GM23338 (cell line): ENCODE data around the gene ILKAP. TPM values are rescaled to one million over a fixed set of nuclear protein-coding genes. Genes with fewer than 3 reads are reported as not detected.

Source experiments
- ATAC-seq: fragments of 200-7000 bp; cut with Tn5 transposase; 3 replicates; pipeline ENCODE4 v1.9.1; 2020
- DNase-seq: peaks from one replicate; pipeline ENCODE4 v3.0.0-alpha.2; 2015; ENCODE audit warnings: low spot score
- H2AFZ ChIP-seq: fragments of 200-600 bp; sonication (generic); 2 replicates; pipeline ENCODE4 v1.8.0; 2016; ENCODE audit warnings: antibody characterized with exemption, mild to moderate bottlenecking, moderate library complexity
- H3F3A ChIP-seq: fragments of 200-600 bp; sonication (generic); replicated peaks from 2 replicates; pipeline ENCODE4 v1.8.0; 2017; ENCODE audit warnings: antibody characterized with exemption, mixed run types, low read depth
- H3K27ac ChIP-seq: fragments of 200-600 bp; sonication (generic); 2 replicates; pipeline ENCODE4 v1.6.1; 2016; ENCODE audit warnings: low read depth
- H3K27me3 ChIP-seq: fragments of 200-600 bp; sonication (generic); 2 replicates; pipeline ENCODE4 v1.8.0; 2016; ENCODE audit warnings: mild to moderate bottlenecking, mixed run types, moderate library complexity; ENCODE audit not compliant: insufficient read depth
- H3K36me3 ChIP-seq: fragments of 200-600 bp; sonication (generic); 2 replicates; pipeline ENCODE4 v1.8.0; 2016; ENCODE audit warnings: mild to moderate bottlenecking; ENCODE audit not compliant: insufficient read depth
- H3K4me1 ChIP-seq: fragments of 200-600 bp; sonication (generic); 2 replicates; pipeline ENCODE4 v1.8.0; 2016; ENCODE audit warnings: mild to moderate bottlenecking, moderate library complexity; ENCODE audit not compliant: insufficient read depth
- H3K4me2 ChIP-seq: fragments of 200-600 bp; sonication (generic); 2 replicates; pipeline ENCODE4 v1.7.1; 2017; ENCODE audit warnings: mixed run types
- H3K4me3 ChIP-seq: fragments of 200-600 bp; sonication (generic); 2 replicates; pipeline ENCODE4 v1.6.1; 2016; ENCODE audit warnings: mixed run types
- H3K79me2 ChIP-seq: fragments of 200-600 bp; sonication (generic); replicated peaks from 2 replicates; pipeline ENCODE4 v1.8.0; 2017; ENCODE audit warnings: mild to moderate bottlenecking; ENCODE audit not compliant: insufficient read depth
- H3K9me2 ChIP-seq: fragments of 200-600 bp; sonication (generic); 2 replicates; pipeline ENCODE4 v1.8.0; 2017; ENCODE audit not compliant: insufficient read depth
- H4K20me1 ChIP-seq: fragments of 200-600 bp; sonication (generic); replicated peaks from 2 replicates; pipeline ENCODE4 v1.8.0; 2017; ENCODE audit warnings: mild to moderate bottlenecking; ENCODE audit not compliant: insufficient read depth
- H3K27ac Mint-ChIP-seq: 2 replicates; pipeline ENCODE4 v1.8.0; 2020; ENCODE audit warnings: inconsistent platforms, mild to moderate bottlenecking, moderate library complexity, mixed read lengths
- H3K27me3 Mint-ChIP-seq: 3 replicates; pipeline ENCODE4 v1.8.0; 2022; ENCODE audit warnings: low read depth, mild to moderate bottlenecking, moderate library complexity, mixed read lengths, inconsistent platforms; ENCODE audit not compliant: insufficient read depth, poor library complexity
- H3K36me3 Mint-ChIP-seq: 3 replicates; pipeline ENCODE4 v1.8.0; 2021; ENCODE audit warnings: low read depth, mild to moderate bottlenecking, inconsistent platforms, moderate library complexity, mixed read lengths
- H3K4me1 Mint-ChIP-seq: 3 replicates; pipeline ENCODE4 v1.8.0; 2020; ENCODE audit warnings: mild to moderate bottlenecking, inconsistent platforms, mixed read lengths
- H3K4me3 Mint-ChIP-seq: 3 replicates; pipeline ENCODE4 v1.8.0; 2021; ENCODE audit warnings: moderate library complexity, mild to moderate bottlenecking, inconsistent platforms, mixed read lengths
- H3K9me3 Mint-ChIP-seq: 3 replicates; pipeline ENCODE4 v1.8.0; 2020; ENCODE audit warnings: moderate library complexity, mild to moderate bottlenecking, inconsistent platforms, mixed read lengths
- CREB1 ChIP-seq: fragments of 250-450 bp; sonication (Bioruptor Pico); IDR thresholded peaks from 2 replicates; pipeline ENCODE4 v1.5.0; 2020; ENCODE audit warnings: low read depth, mild to moderate bottlenecking, moderate library complexity
- CTCF ChIP-seq, 2 experiments: fragments of 200-600 bp in 1 of 2; sonication (generic) in 1 of 2; conservative IDR thresholded peaks; 2 replicates each; pipeline versions ENCODE4 v1.5.1 to v1.6.1; 2016 to 2017; ENCODE audit warnings: antibody characterized with exemption in 2 of 2, low read depth in 2 of 2, mild to moderate bottlenecking in 2 of 2, moderate library complexity in 1 of 2
- ETS1 ChIP-seq: IDR thresholded peaks from 2 replicates; pipeline ENCODE4 v1.6.1; 2016; ENCODE audit warnings: antibody characterized with exemption
- EZH2 ChIP-seq: fragments of 200-600 bp; sonication (generic); IDR thresholded peaks from one replicate; pipeline ENCODE4 v1.8.0; 2017; ENCODE audit warnings: antibody characterized with exemption, mild to moderate bottlenecking, low read depth; ENCODE audit not compliant: unreplicated experiment
- EZH2phosphoT487 ChIP-seq: fragments of 200-600 bp; sonication (generic); IDR thresholded peaks from one replicate; pipeline ENCODE4 v1.8.1; 2018; ENCODE audit warnings: antibody characterized with exemption; ENCODE audit not compliant: unreplicated experiment
- POLR2AphosphoS5 ChIP-seq: IDR thresholded peaks from 2 replicates; pipeline ENCODE4 v1.6.1; 2016; ENCODE audit warnings: antibody characterized with exemption, low read depth
- REST ChIP-seq: IDR thresholded peaks from one replicate; pipeline ENCODE4 v1.6.1; 2018; ENCODE audit warnings: antibody characterized with exemption; ENCODE audit not compliant: unreplicated experiment
- STAT1 ChIP-seq: IDR thresholded peaks from one replicate; pipeline ENCODE4 v1.6.1; 2016; ENCODE audit warnings: antibody characterized with exemption; ENCODE audit not compliant: unreplicated experiment
- ZNF114 ChIP-seq: fragments of 250-450 bp; sonication (Bioruptor Pico); IDR thresholded peaks from 2 replicates; pipeline ENCODE4 v1.5.0; 2020; ENCODE audit warnings: mild to moderate bottlenecking, moderate library complexity
- ZNF331 ChIP-seq: fragments of 250-450 bp; sonication (Bioruptor Pico); IDR thresholded peaks from 2 replicates; pipeline ENCODE4 v1.5.0; 2020; ENCODE audit warnings: low read depth, mild to moderate bottlenecking, moderate library complexity
- polyA plus RNA-seq: library from polyadenylated mRNA; unstranded; fragments of >200 nt; fragmentation: Nextera tagmentation; extraction: Ambion mirVana; gene quantifications from 2 replicates; pipeline ENCODE4 v1.2.1, GENCODE V29; 2016
- total RNA-seq: library from RNA; depleted of rRNA; stranded (reverse); fragments of >200 nt; shearing (Covaris generic); gene quantifications from 2 replicates; pipeline ENCODE4 v1.2.3, GENCODE V29; 2014

The ILKAP gene
- total and polyA plus RNA-seq, 2 experiments from 2014 or later: 17.0 to 35.9 TPM

DNA sequence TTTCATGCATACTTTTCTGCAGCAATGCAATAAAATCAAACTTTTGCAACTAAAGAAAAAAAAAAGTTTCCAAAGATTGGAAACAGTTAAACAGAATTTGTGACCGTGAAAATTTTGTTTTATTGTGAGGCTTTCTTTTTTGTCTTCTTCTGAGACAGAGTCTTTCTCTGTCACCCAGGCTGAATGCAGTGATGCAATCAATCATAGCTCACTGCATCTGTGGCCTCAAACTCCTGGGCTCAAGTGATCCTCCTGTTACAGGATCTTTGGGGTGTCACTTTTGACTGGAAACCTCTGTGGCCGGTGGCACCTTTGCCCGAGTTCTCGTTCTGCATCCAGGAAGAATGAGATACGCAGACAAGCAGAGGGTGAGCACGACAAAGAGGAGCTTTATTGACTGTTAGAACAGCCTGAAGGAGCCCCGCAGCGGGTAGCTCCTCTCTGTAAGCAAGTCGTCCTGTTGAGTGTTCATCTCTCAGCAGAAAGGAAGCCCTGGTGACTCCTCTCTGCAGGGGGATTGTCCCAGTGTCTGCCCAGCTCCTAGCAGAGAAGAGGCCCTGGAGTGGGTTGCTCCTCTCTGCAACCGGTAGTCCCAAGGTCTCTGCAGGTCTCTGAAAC is 16.9 kb upstream of the ILKAP start (continued):
- TF ChIP-seq REST (no peak), POLR2AphosphoS5 (no peak), ZNF331 (CRISPR knock-in tag) (no peak), CTCF (conservative IDR thresholded peaks at IDR 0.05; ENCODE audit: low read depth in 2 of 2) (no peak)

DNA sequence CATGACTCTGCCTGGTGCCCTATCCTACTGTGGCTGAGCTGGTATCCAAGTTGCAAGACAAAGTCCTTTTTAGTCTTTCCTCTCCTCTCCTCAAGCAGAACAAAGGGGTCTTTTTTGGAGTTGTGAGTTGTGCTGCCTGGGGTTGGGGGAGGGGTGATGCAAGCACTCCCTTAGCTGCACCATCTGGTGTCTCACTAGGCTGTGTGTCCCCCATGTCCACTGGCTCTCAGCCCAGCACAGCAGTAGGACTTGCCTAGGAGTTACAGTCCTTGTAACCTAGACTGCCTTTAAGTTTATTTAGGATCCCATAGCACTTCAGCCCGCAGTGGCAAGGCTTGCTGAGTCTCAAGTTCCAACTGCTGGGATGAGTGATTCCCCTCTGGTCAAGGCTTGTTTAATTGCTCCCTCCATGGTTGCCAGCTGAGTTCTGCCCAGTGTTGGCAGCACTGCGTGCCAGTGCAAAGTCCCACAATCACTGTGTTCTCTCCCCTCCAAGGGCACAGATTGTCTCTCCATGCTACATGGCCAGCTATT is 13.2 kb upstream of the ILKAP start:
- DNase-seq (no peak), ATAC-seq (no peak)
- H3K79me2 ChIP-seq: no peaks in the 10 kb centered on the region
- H3K9me2 ChIP-seq: no peaks in the 10 kb centered on the region
- H3K27ac Mint-ChIP-seq: no peak overlapping the region
- H4K20me1 ChIP-seq: no peaks in the 10 kb centered on the region
- H3K4me3 ChIP-seq: no peak overlapping the region
- H3K4me1 ChIP-seq: no peaks in the 10 kb centered on the region
- H3K27me3 Mint-ChIP-seq: peaks cover 7% of the 10 kb centered on the region
- no peaks in the 10 kb centered on the region for H3K27me3 ChIP-seq
- H3K4me3 Mint-ChIP-seq: no peak overlapping the region; the same call in 2 of the 3 replicates
- H3K27ac ChIP-seq: no peak overlapping the region
- H3K9me3 Mint-ChIP-seq: no peaks in the 10 kb centered on the region
- H3K36me3 ChIP-seq: no peaks in the 10 kb centered on the region
- peaks cover 4% of the 10 kb centered on the region for H3K4me1 Mint-ChIP-seq
- H3F3A ChIP-seq: no peaks in the 10 kb centered on the region
- H3K4me2 ChIP-seq: no peak overlapping the region
- peak overlapping the region; percentile 32; the same call in 1 of the 2 replicates for H2AFZ ChIP-seq
- TF ChIP-seq STAT1 (no peak), ETS1 (no peak), CREB1 (CRISPR knock-in tag) (no peak), EZH2 (no peak), REST (no peak), EZH2phosphoT487 (no peak), ZNF331 (CRISPR knock-in tag) (no peak), ZNF114 (CRISPR knock-in tag) (no peak), CTCF (conservative IDR thresholded peaks at IDR 0.05; ENCODE audit: low read depth in 2 of 2) (no peak)
- no peaks in the 10 kb centered on the region for H3K36me3 Mint-ChIP-seq
